ENCODE data around the gene ZNF441.

DNA sequence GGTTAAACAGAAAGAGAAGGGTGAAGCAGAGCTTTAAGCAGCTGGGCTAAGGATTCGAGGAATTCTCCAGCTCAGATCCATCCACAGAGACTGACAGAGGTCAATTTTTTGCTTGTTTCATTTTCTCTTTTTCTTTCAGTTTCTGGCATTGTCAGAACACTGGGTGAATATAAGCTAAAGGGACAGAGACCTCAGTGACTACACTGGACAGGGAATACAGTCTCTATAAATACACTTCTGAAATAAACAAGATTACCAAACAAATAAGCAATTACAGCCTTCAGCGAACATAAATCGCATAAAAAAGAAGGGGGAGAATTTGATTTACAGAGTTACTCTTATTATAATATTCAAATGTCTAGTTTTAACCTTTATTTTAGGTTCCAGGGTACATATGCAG lies 3.7 kb upstream of the ZNF441 start:
- TF ChIP-seq POLR2A (IDR thresholded peaks at IDR 0.05; ENCODE audit: low read length) (no peak), GATA1 (IDR thresholded peaks at IDR 0.05; ENCODE audit: low read depth, low read length) (no peak)
